Colonic mucosa (tissue), 4 donors: ENCODE data around the gene GNB1L. TPM values are rescaled to one million over a fixed set of nuclear protein-coding genes. Genes with fewer than 3 reads are reported as not detected.

Experiments
- DNase-seq: peaks from one replicate; pipeline ENCODE4 v3.0.0-alpha.2; 2020
- H3K27ac ChIP-seq: fragments of 200-600 bp; one replicate; pipeline ENCODE4 v1.8.0; 2021
- H3K27me3 ChIP-seq: fragments of 200-600 bp; one replicate; pipeline ENCODE4 v1.8.0; 2021
- H3K36me3 ChIP-seq: fragments of 200-600 bp; one replicate; pipeline ENCODE4 v1.8.0; 2021
- H3K4me1 ChIP-seq: fragments of 200-600 bp; one replicate; pipeline ENCODE4 v1.8.0; 2021; ENCODE audit warnings: mild to moderate bottlenecking
- H3K4me3 ChIP-seq: fragments of 200-600 bp; one replicate; pipeline ENCODE4 v1.8.0; 2021
- H3K9ac ChIP-seq, 2 donors: one replicate each; pipeline ENCODE4 v1.7.0; 2013; ENCODE audit warnings: control low read depth in 2 of 2, low read depth in 2 of 2, low read length in 2 of 2
- H3K9me3 ChIP-seq: fragments of 200-600 bp; one replicate; pipeline ENCODE4 v1.8.0; 2021
- intact Hi-C: fragments of 100-400 bp; cut with DNase I; formaldehyde crosslinking; loops from one replicate; pipeline ENCODE4 v1.14.1; 2022
- total RNA-seq, 2 donors: library from RNA; stranded (reverse); fragmentation: NEBNext Ultra II Directional in 1 of 2; extraction: Animal tissue kit (Norgen Biotek cat#: 25700) in 1 of 2; gene quantifications; one replicate each; pipeline ENCODE4 v1.2.1, GENCODE V29; 2021
- TF ChIP-seq, protein P1 (sequence below): fragments of 200-600 bp; IDR thresholded peaks from one replicate; pipeline ENCODE4 v1.8.0; 2022; ENCODE audit warnings: antibody characterized with exemption, mild to moderate bottlenecking
- donor health status: healthy.
- donor health status: DM: no; HTN: no; CAD: no.
- donor health status: DM: no; HTN: no; CAD: no.

Gene GNB1L
- total RNA-seq, 2 donors from 2014 or later = 4.4 to 10.2 TPM

DNA sequence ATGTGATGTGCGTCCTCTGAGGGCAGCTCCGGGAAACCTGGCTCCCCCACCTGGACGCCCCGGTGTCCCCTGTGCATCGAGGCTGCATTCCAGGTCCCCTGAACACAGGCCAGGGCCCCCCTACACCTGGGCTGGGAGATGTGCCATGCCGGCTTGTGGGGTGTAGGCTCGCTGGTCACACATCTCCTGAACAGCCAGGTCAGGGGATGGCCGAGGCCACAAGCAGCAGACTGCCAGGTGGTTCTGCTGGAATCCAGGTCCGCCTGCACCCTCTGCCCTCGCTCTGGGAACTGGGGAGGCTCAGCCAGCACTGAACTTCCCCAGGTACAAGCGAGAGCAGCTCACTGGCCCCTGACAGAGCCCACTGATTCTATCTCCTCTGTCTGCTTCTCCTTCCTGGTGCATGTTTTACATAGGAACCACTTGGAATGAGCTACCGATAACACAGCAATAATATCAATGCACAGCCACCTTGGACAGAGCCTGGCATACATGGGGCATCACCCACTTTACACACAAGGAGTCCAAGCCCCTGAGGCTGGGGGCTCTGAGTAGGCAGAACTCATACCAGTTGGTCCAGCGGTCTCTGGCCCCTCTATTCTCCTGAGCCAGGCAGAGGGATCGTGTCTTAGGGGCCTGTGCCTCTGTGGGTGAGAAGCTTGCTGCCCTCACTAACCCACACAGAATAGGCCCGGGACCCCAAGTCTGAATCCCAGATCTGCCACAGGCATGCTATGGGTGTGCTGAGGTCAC, 47.3 kb downstream of the GNB1L start:
- DNase-seq = no peak
- H3K9ac ChIP-seq = no peak overlapping the region
- H3K36me3 ChIP-seq = no peaks in the 10 kb centered on the region
- no peaks in the 10 kb centered on the region for H3K9me3 ChIP-seq
- H3K4me1 ChIP-seq = peaks cover 3% of the 10 kb centered on the region
- H3K27me3 ChIP-seq = no peaks in the 10 kb centered on the region
- H3K27ac ChIP-seq = no peak overlapping the region
- H3K4me3 ChIP-seq = no peak overlapping the region
- TF ChIP-seq, protein P1, sequence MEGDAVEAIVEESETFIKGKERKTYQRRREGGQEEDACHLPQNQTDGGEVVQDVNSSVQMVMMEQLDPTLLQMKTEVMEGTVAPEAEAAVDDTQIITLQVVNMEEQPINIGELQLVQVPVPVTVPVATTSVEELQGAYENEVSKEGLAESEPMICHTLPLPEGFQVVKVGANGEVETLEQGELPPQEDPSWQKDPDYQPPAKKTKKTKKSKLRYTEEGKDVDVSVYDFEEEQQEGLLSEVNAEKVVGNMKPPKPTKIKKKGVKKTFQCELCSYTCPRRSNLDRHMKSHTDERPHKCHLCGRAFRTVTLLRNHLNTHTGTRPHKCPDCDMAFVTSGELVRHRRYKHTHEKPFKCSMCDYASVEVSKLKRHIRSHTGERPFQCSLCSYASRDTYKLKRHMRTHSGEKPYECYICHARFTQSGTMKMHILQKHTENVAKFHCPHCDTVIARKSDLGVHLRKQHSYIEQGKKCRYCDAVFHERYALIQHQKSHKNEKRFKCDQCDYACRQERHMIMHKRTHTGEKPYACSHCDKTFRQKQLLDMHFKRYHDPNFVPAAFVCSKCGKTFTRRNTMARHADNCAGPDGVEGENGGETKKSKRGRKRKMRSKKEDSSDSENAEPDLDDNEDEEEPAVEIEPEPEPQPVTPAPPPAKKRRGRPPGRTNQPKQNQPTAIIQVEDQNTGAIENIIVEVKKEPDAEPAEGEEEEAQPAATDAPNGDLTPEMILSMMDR = no peak
- intact Hi-C loops = no loop called here

DNA sequence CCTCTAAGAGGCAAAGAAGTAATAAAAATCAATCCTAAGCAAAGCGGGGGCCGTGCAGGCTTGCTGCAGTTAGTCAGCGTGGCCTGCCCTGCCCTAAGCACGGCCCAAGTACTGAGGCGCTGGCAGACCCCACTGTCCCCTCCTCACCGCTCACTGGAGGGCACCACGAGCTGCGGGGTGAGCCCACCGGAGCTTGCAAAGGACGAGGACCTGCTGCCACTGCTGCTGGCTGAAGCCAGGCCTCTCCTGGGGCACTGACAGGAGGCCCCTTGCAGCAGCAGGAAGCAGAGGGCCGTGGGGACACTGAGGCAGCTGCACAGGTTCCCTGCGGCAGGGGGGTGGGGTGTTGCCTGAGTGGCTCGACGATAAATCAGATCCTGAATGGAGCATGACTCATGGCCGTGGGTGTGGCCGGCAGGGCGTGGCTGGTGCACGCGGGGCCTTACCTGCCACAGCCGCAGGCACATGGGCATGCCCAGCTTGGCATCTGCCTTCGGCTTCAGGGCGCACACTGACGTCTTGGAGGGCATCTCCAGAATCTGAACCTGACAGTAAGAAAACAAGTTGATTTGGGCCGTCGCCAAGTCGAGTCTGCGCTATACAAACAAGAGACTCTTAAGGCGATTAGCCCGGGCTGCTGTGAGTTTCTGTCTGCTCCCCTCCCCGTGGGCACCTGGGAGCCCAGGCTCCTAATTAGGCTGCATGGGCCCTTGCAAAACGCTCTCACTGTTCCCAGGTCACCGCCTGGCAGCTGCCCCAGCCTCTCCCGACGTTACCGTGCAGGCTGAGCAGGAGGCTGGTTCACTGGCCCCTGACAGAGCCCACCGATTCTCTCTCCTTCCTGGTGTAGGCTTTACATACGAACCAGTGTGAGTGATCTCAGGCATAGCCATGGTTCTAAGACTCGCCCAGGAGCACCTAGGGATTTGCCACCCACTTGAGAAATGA, 48.2 kb downstream of the GNB1L start:
- Histone ChIP-seq H3K27me3 (no peaks in the 10 kb centered on the region), H3K4me1 (peaks cover 3% of the 10 kb centered on the region), H3K4me3 (no peak overlapping the region), H3K27ac (no peak overlapping the region), H3K9ac (no peak overlapping the region), H3K36me3 (no peaks in the 10 kb centered on the region), H3K9me3 (no peaks in the 10 kb centered on the region)
- intact Hi-C loops = no loop called here
- DNase-seq = peak; percentile 92
- TF ChIP-seq, protein P1 = no peak

DNA sequence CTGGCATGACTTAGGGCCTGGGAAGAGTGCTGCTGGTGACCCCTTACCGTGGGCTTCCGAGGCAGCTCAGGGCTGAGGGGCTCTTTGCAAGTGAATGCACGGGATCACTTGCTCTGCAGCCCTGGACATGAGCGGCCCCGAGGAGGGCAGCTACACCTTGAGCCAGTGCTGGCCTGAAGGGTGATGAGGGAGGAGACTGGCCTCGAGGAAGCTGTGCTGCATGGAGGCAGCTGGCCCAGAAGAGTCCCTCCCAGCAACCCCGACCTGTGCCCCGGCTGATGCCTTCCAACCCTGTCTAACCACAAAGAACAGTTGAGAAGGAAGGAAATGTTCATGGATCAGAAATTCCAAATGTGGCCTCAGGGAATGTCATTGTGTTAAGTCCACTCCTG, 48.9 kb downstream of the GNB1L start:
- TF ChIP-seq, protein P1 = no peak
- Histone ChIP-seq H3K27ac (no peak overlapping the region), H3K9me3 (no peaks in the 10 kb centered on the region), H3K36me3 (no peaks in the 10 kb centered on the region), H3K4me1 (peaks cover 3% of the 10 kb centered on the region), H3K4me3 (no peak overlapping the region), H3K9ac (no peak overlapping the region), H3K27me3 (no peaks in the 10 kb centered on the region)
- intact Hi-C loops = no loop called here
- no peak for DNase-seq

DNA sequence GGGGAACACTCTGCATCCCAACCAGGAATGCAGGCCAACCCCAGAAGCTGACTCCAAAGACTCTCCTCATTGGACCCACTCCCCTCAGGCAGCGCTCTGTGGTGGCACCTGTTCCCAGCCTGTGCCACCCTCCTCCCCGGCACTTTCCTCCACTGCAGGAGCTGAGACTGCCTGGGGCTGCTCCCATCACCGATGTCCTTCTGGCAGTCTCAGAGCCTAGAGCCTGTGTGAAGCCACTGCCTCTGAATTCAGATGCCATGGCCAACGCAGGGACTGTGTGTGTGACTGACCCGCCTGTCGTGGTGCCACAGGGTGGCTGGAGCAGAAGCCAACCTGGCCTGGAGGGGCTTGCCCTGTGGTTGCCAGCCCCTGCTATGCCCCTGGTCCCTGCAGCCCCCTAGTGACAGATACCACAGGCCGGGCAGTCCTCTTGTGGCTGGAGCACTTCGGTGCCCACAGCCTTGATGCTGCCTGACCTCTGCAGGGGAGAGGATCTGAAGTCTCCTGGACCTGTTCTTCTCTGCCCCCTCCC, 50.9 kb downstream of the GNB1L start:
- Histone ChIP-seq H3K9ac (no peak overlapping the region), H3K27ac (no peak overlapping the region), H3K4me1 (peaks cover 3% of the 10 kb centered on the region), H3K9me3 (no peaks in the 10 kb centered on the region), H3K27me3 (no peaks in the 10 kb centered on the region), H3K36me3 (no peaks in the 10 kb centered on the region), H3K4me3 (no peak overlapping the region)
- intact Hi-C loops = no loop called here
- DNase-seq = no peak
- TF ChIP-seq, protein P1 = no peak

DNA sequence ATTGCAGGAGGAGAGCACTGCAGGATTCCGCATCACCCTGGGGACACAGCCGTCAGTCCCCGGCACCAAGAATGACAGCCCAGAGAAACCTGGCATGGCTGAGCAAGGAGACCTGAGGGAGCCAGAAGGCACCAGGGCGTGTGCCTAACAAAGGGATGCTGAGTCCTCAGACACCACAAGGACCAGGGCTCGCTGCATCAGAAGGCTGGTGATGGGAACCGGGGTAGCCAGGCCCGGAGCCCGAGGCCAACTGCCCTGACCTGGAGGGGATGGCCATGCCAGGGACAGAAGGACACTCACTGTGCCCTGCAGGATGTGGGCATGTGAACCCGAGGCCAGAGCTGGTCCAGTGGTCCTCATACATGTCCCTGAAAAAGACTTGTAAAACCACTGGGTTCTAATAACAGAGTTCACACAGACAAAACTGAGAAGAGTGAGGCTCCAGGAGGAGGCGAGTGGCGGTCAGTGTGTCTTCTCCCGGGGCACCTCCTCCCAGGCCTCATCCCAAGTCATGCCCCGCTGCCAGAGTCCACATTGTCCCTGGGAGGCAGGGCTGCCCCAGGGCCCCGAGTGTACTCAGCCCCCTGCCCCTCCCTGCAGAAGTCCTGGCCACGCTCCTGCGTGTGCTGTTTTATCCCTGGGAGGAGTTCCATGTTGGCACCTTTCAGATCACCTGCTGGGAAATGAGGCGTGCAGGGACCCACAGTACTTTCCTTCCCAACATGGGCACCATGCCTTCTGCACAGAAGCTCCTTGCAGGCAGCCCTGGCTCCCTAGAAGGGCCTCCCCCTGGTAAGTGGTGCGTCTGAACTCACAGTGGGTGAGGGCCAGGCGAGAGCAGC, 51.6 kb downstream of the GNB1L start:
- DNase-seq = no peak
- Histone ChIP-seq H3K4me1 (peaks cover 3% of the 10 kb centered on the region), H3K27me3 (no peaks in the 10 kb centered on the region), H3K27ac (no peak overlapping the region), H3K9ac (no peak overlapping the region), H3K4me3 (no peak overlapping the region), H3K36me3 (no peaks in the 10 kb centered on the region), H3K9me3 (no peaks in the 10 kb centered on the region)
- intact Hi-C loops = no loop called here
- TF ChIP-seq, protein P1 = no peak
